Measurements from ENCODE around the gene SYT1.

Gene SYT1

GRCh38 chr12:79351251-79351650, 486.7 kb downstream of the SYT1 start:
- no peaks in the 10 kb centered on the region for H3K27me3 ChIP-seq (ENCODE audit: low read length)
- H3K36me3 ChIP-seq (ENCODE audit: low read length) = no peaks in the 10 kb centered on the region
- H3K9me3 ChIP-seq (ENCODE audit: insufficient read depth, low read length) = no peaks in the 10 kb centered on the region
- H2AFZ ChIP-seq (ENCODE audit: low read depth, low read length, severe bottlenecking) = no peak overlapping the region
- no peak overlapping the region for H3K9ac ChIP-seq (ENCODE audit: low read length)
- H3F3A ChIP-seq (ENCODE audit: insufficient read depth) = no peaks in the 10 kb centered on the region
- H3K79me2 ChIP-seq (ENCODE audit: insufficient read depth, low read length) = no peaks in the 10 kb centered on the region
- H3K9me2 ChIP-seq (replicated peaks; ENCODE audit: insufficient read depth, low read length) = no peaks in the 10 kb centered on the region
- no peak overlapping the region for H3K4me2 ChIP-seq (ENCODE audit: low read depth, low read length, poor library complexity, severe bottlenecking)
- TF ChIP-seq EZH2phosphoT487 (conservative IDR thresholded peaks at IDR 0.05; ENCODE audit: low read length) = no peak
- no peak for TF ChIP-seq CTCF (IDR thresholded peaks at IDR 0.05; ENCODE audit: insufficient read depth, low read length, poor library complexity, severe bottlenecking)
- no peak overlapping the region for H3K4me3 ChIP-seq (ENCODE audit: insufficient read depth, low read length, poor library complexity, severe bottlenecking)
- no peaks in the 10 kb centered on the region for H4K20me1 ChIP-seq (ENCODE audit: low read depth, low read length)
- H3K27ac ChIP-seq (ENCODE audit: low read depth, low read length) = no peak overlapping the region

- Histone ChIP-seq H3K27ac (ENCODE audit: low read depth, low read length) (no peak overlapping the region), H4K20me1 (ENCODE audit: low read depth, low read length) (no peaks in the 10 kb centered on the region), H3K9me3 (ENCODE audit: insufficient read depth, low read length) (no peaks in the 10 kb centered on the region), H3F3A (ENCODE audit: insufficient read depth) (no peaks in the 10 kb centered on the region), H2AFZ (ENCODE audit: low read depth, low read length, severe bottlenecking) (no peak overlapping the region), H3K9me2 (replicated peaks; ENCODE audit: insufficient read depth, low read length) (no peaks in the 10 kb centered on the region), H3K36me3 (ENCODE audit: low read length) (no peaks in the 10 kb centered on the region), H3K9ac (ENCODE audit: low read length) (no peak overlapping the region), H3K4me3 (ENCODE audit: insufficient read depth, low read length, poor library complexity, severe bottlenecking) (no peak overlapping the region), H3K4me2 (ENCODE audit: low read depth, low read length, poor library complexity, severe bottlenecking) (no peak overlapping the region), H3K27me3 (ENCODE audit: low read length) (no peaks in the 10 kb centered on the region), H3K79me2 (ENCODE audit: insufficient read depth, low read length) (no peaks in the 10 kb centered on the region)
- TF ChIP-seq EZH2phosphoT487 (conservative IDR thresholded peaks at IDR 0.05; ENCODE audit: low read length) (no peak), CTCF (IDR thresholded peaks at IDR 0.05; ENCODE audit: insufficient read depth, low read length, poor library complexity, severe bottlenecking) (no peak)
Observed at GRCh38 chr12:79356216-79356615, 491.6 kb downstream of the SYT1 start.

GRCh38 chr12:79357048-79357447, 492.5 kb downstream of the SYT1 start:
- Histone ChIP-seq H3F3A (ENCODE audit: insufficient read depth) (no peaks in the 10 kb centered on the region), H4K20me1 (ENCODE audit: low read depth, low read length) (no peaks in the 10 kb centered on the region), H3K9me3 (ENCODE audit: insufficient read depth, low read length) (no peaks in the 10 kb centered on the region), H3K4me2 (ENCODE audit: low read depth, low read length, poor library complexity, severe bottlenecking) (no peak overlapping the region), H3K4me3 (ENCODE audit: insufficient read depth, low read length, poor library complexity, severe bottlenecking) (no peak overlapping the region), H3K9me2 (replicated peaks; ENCODE audit: insufficient read depth, low read length) (no peaks in the 10 kb centered on the region), H3K27ac (ENCODE audit: low read depth, low read length) (no peak overlapping the region), H3K27me3 (ENCODE audit: low read length) (no peaks in the 10 kb centered on the region), H3K79me2 (ENCODE audit: insufficient read depth, low read length) (no peaks in the 10 kb centered on the region), H3K9ac (ENCODE audit: low read length) (no peak overlapping the region), H3K36me3 (ENCODE audit: low read length) (no peaks in the 10 kb centered on the region), H2AFZ (ENCODE audit: low read depth, low read length, severe bottlenecking) (no peak overlapping the region)
- no peak for TF ChIP-seq CTCF (IDR thresholded peaks at IDR 0.05; ENCODE audit: insufficient read depth, low read length, poor library complexity, severe bottlenecking)
- no peak for TF ChIP-seq EZH2phosphoT487 (conservative IDR thresholded peaks at IDR 0.05; ENCODE audit: low read length)
